Measurements from ENCODE around the gene DIABLO.

Gene DIABLO

GRCh38 chr12:122171399-122171798 lies 54.5 kb downstream of the DIABLO start:
- TF ChIP-seq CTCF (IDR thresholded peaks at IDR 0.05; ENCODE audit: poor library complexity, severe bottlenecking) = no peak
- H3K4me3 ChIP-seq (ENCODE audit: severe bottlenecking) = no peak overlapping the region
- ATAC-seq (ENCODE audit: low read depth) = no peak

DNA sequence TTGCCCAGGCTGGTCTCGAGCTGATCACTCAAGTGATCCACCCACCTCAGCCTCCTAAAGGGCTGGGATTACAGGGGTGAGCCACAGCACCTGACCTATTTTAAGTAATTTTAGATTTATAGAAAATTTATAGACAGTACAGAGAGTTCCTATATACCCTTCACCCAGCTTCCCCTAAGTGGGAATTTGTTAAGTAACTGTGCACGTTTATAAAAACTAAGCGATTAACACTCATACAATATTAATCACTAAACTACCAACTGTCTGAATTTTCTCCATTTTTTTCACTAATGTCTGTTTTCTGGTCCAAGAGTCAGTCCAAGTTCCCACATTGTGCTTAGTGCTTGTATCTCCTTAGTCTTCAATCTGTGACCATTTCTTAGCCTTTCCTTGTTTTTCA lies 57.4 kb downstream of the DIABLO start:
- ATAC-seq (ENCODE audit: low read depth) (no peak), DNase-seq (ENCODE audit: low spot score) (no peak)
- Histone ChIP-seq H3K27me3 (ENCODE audit: insufficient read depth, poor library complexity, severe bottlenecking) (no peaks in the 10 kb centered on the region), H3K27ac (ENCODE audit: poor library complexity, severe bottlenecking) (no peak overlapping the region), H3K9me3 (ENCODE audit: severe bottlenecking) (no peaks in the 10 kb centered on the region), H3K4me3 (ENCODE audit: severe bottlenecking) (no peak overlapping the region), H3K36me3 (ENCODE audit: low read depth) (no peaks in the 10 kb centered on the region), H3K4me1 (ENCODE audit: insufficient read depth, poor library complexity, severe bottlenecking) (no peaks in the 10 kb centered on the region)
- TF ChIP-seq CTCF (IDR thresholded peaks at IDR 0.05; ENCODE audit: poor library complexity, severe bottlenecking) = no peak

More at GRCh38 chr12:122171399-122171798, 54.5 kb downstream of the DIABLO start:
- Histone ChIP-seq H3K27me3 (ENCODE audit: insufficient read depth, poor library complexity, severe bottlenecking) (no peaks in the 10 kb centered on the region), H3K27ac (ENCODE audit: poor library complexity, severe bottlenecking) (no peak overlapping the region), H3K9me3 (ENCODE audit: severe bottlenecking) (no peaks in the 10 kb centered on the region), H3K4me1 (ENCODE audit: insufficient read depth, poor library complexity, severe bottlenecking) (no peaks in the 10 kb centered on the region), H3K36me3 (ENCODE audit: low read depth) (no peaks in the 10 kb centered on the region)
- DNase-seq (ENCODE audit: low spot score) = no peak

DNA sequence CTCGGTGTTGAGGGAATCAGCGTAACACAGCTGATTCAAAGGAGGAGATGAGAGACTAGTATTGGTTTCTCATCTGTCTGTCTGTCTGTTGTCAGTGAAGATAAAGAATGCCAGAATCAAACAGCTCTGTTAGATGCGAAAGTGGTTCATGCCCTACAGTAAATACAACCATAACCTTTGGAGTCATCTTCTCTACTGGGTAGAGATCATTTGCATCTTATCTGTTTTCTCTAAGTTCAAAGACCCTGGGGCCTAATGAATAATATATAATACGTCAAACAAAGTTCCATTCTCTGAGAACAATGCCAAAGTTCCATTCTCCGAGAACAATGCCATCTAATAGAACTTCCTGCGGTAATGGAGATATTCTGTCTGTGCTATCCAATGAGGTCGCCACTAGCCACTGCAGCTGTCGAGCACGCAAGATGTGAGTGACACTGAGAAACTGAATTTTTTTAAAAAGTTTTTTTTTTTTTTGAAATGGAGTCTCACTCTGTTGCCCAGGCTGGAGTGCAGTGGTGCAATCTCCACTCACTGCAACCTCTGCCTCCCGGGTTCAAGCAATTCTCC lies 58.4 kb downstream of the DIABLO start:
- H3K4me1 ChIP-seq (ENCODE audit: insufficient read depth, poor library complexity, severe bottlenecking) = no peaks in the 10 kb centered on the region
- H3K36me3 ChIP-seq (ENCODE audit: low read depth) = no peaks in the 10 kb centered on the region
- no peak for TF ChIP-seq CTCF (IDR thresholded peaks at IDR 0.05; ENCODE audit: poor library complexity, severe bottlenecking)
- H3K4me3 ChIP-seq (ENCODE audit: severe bottlenecking) = no peak overlapping the region
- no peak overlapping the region for H3K27ac ChIP-seq (ENCODE audit: poor library complexity, severe bottlenecking)
- no peaks in the 10 kb centered on the region for H3K9me3 ChIP-seq (ENCODE audit: severe bottlenecking)
- no peak for DNase-seq (ENCODE audit: low spot score)
- no peaks in the 10 kb centered on the region for H3K27me3 ChIP-seq (ENCODE audit: insufficient read depth, poor library complexity, severe bottlenecking)
- no peak for ATAC-seq (ENCODE audit: low read depth)

- DNase-seq (ENCODE audit: low spot score) (no peak), ATAC-seq (ENCODE audit: low read depth) (no peak)
- H3K27me3 ChIP-seq (ENCODE audit: insufficient read depth, poor library complexity, severe bottlenecking) = no peaks in the 10 kb centered on the region
- no peaks in the 10 kb centered on the region for H3K4me1 ChIP-seq (ENCODE audit: insufficient read depth, poor library complexity, severe bottlenecking)
- H3K27ac ChIP-seq (ENCODE audit: poor library complexity, severe bottlenecking) = no peak overlapping the region
- H3K36me3 ChIP-seq (ENCODE audit: low read depth) = no peaks in the 10 kb centered on the region
- H3K4me3 ChIP-seq (ENCODE audit: severe bottlenecking) = no peak overlapping the region
- TF ChIP-seq CTCF (IDR thresholded peaks at IDR 0.05; ENCODE audit: poor library complexity, severe bottlenecking) = no peak
- no peaks in the 10 kb centered on the region for H3K9me3 ChIP-seq (ENCODE audit: severe bottlenecking)
Measured at GRCh38 chr12:122166422-122167349, 59.2 kb downstream of the DIABLO start.

DNA sequence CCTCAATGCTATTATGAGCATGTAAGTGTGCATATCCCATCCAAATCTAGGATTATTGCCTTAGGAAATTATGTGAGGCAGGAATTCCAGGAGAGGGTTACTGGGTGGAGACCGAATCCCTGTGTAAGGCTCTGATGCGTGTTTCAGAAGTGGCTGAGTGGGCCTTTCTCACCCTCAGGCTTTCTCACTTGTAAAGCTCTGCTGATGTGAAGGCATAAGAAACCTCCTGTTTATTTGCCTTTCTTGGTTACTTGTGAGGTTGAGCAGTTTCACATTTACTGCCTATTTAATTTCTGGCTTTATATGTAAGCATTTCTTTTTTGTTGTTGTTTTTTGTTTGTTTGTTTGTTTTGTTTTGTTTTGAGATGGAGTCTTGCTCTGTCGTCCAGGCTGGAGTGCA lies 62.9 kb downstream of the DIABLO start:
- no peak overlapping the region for H3K27ac ChIP-seq (ENCODE audit: poor library complexity, severe bottlenecking)
- TF ChIP-seq CTCF (IDR thresholded peaks at IDR 0.05; ENCODE audit: poor library complexity, severe bottlenecking) = no peak
- H3K4me1 ChIP-seq (ENCODE audit: insufficient read depth, poor library complexity, severe bottlenecking) = no peaks in the 10 kb centered on the region
- no peak for DNase-seq (ENCODE audit: low spot score)
- no peak for ATAC-seq (ENCODE audit: low read depth)
- no peaks in the 10 kb centered on the region for H3K9me3 ChIP-seq (ENCODE audit: severe bottlenecking)
- H3K36me3 ChIP-seq (ENCODE audit: low read depth) = no peaks in the 10 kb centered on the region
- H3K4me3 ChIP-seq (ENCODE audit: severe bottlenecking) = no peak overlapping the region
- H3K27me3 ChIP-seq (ENCODE audit: insufficient read depth, poor library complexity, severe bottlenecking) = no peaks in the 10 kb centered on the region
